ENCODE data around the gene PRDM12. TPM values are rescaled to one million over a fixed set of nuclear protein-coding genes. Genes with fewer than 3 reads are reported as not detected.
A peak's percentile ranks its signal among the peaks of the same experiment; 100 is the strongest.

PRDM12 gene
- total RNA-seq, 2 donors from 2014 or later, result not detected

DNA sequence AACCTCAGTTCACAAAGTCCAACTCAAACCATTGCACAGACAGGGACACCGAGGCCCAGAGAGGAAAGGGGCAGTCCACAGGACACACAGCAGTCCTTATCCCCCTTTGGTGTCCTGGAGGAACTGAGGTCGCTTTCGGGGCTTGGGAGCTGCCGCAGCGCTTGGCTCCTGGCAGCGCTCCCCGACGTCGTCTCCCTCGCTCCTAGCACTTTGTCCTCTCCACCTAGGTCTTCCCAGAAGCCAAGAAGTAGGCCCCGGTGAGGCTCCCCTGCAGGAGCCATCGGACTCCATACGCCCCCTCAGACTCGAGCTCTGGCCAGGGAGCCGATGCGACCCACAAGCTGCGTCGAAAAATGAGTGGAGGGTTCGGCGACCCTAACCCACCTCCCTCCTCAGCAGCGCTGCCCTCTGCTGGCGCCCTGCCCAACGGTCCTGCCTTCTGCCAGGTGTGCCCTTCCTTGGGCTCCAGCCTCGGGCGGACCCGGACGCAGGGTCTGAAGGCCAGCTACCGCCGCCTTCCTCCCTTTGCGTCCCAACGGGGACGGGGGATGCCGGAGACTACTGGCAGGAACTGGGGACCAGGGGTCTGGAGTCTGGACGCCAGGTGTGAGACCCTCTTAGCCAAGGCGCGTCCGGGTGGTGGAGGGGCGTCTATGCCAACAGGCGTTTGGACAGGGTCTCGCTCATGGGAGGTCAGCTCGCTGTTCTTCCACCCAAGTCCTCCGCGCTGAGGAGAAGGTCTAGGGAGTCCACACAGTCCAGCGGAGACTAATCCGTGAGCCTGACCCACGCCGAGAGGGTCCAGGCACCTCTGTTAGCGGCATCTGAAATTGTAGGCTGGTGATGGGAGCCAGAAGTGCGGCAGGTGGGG, 2.1 kb upstream of the PRDM12 start:
- 5 to 27% methylated on average over 3 to 49 of the region's 49 CpGs for WGBS, 2 donors

GRCh38 chr9:130662970-130663257, 1.5 kb upstream of the PRDM12 start:
- Histone ChIP-seq H3K9me3 (no peaks in the 10 kb centered on the region), H3K4me3 (no peak overlapping the region), H3K27ac (no peak overlapping the region), H3K36me3 (replicated peaks in 1 of 2; ENCODE audit: insufficient read depth in 1 of 2, low read depth in 2 of 2) (no peaks in the 10 kb centered on the region), H3K4me1 (peaks cover 68% of the 10 kb centered on the region), H3K27me3 (peaks cover 4 to 74% of the 10 kb centered on the region in 2 donors)
- ATAC-seq (no peak), DNase-seq (no peak)
- TF ChIP-seq CTCF (IDR thresholded peaks at IDR 0.05) (no peak), POLR2A (IDR thresholded peaks at IDR 0.05) (no peak)
- 6 to 10% methylated on average over 15 of the region's 15 CpGs for WGBS, 2 donors
- intact Hi-C loops (cut with DNase I), result no loop called here

More for the DNA sequence above, 2.1 kb upstream of the PRDM12 start:
- no peaks in the 10 kb centered on the region for H3K9me3 ChIP-seq
- peaks cover 4 to 71% of the 10 kb centered on the region in 2 donors for H3K27me3 ChIP-seq
- no peak for ATAC-seq
- H3K27ac ChIP-seq, result no peak overlapping the region
- TF ChIP-seq CTCF (IDR thresholded peaks at IDR 0.05), result no peak
- no peak for TF ChIP-seq POLR2A (IDR thresholded peaks at IDR 0.05)
- no peak for DNase-seq
- intact Hi-C loops (cut with DNase I), result no loop called here
- no peak overlapping the region for H3K4me3 ChIP-seq
- no peaks in the 10 kb centered on the region for H3K36me3 ChIP-seq (replicated peaks in 1 of 2; ENCODE audit: insufficient read depth in 1 of 2, low read depth in 2 of 2)
- H3K4me1 ChIP-seq, result peaks cover 68% of the 10 kb centered on the region

DNA sequence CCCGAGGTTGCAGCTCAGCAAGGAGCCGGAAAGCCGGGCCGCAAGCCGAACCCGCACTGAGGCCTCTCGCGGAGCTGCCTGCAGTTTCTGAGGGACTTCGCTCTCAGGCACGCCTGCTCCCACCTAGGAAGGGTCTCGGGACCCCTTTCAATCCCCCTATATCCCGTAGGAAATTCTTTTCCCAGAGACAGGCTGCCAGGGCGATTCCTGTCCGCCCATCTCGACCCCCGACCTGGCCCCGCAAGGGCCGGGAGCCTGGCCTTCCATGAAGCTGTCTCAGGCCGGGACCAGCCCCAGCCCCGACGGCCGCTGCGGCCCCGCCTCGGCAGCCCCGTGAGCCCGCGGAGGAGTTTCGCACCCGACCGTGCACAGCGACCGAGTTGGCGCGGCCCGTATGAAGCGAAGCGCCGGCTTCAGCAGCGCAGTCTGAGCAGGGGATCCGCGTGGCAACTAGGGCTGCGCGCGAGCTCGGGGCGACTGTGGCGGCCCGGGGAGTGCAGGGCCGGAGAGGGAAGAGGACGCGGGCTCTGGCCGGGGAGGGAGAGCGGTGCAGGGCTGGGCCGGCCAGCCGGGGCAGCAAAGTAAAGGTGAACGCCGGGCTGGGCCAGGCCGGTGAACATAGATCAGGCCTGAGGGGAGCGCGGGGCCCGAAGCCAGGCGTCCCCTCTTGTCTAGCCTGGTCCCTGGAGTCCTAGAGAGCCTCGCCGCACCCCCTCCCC, 977 bp upstream of the PRDM12 start:
- 2 to 4% methylated on average over 9 to 63 of the region's 65 CpGs for WGBS, 2 donors
- H3K27me3 ChIP-seq, result peaks cover 4 to 74% of the 10 kb centered on the region in 2 donors
- peaks cover 68% of the 10 kb centered on the region for H3K4me1 ChIP-seq
- no peak overlapping the region for H3K4me3 ChIP-seq
- no peaks in the 10 kb centered on the region for H3K9me3 ChIP-seq
- TF ChIP-seq POLR2A (IDR thresholded peaks at IDR 0.05), result no peak
- TF ChIP-seq CTCF (IDR thresholded peaks at IDR 0.05), result no peak
- no peaks in the 10 kb centered on the region for H3K36me3 ChIP-seq (replicated peaks in 1 of 2; ENCODE audit: insufficient read depth in 1 of 2, low read depth in 2 of 2)
- DNase-seq (no peak), ATAC-seq (peak; percentile 10)
- H3K27ac ChIP-seq, result no peak overlapping the region
- intact Hi-C loops (cut with DNase I), result no loop called here

DNA sequence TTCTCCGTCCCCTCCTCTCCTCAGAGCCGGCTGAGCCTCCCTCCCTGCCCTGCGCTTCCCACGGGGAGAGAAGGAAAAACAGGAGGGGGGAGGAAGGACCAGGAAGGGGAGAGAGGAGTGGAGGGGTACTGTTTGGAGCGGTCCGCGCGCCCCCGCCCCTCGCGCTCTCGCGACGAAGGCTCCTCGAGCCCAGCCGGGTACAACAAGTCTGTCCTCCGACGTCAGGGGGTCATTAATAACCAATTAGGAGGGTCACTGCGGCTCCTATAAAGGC, 480 bp upstream of the PRDM12 start:
- ATAC-seq (peak; percentile 9), DNase-seq (no peak)
- Histone ChIP-seq H3K27me3 (peaks cover 4 to 74% of the 10 kb centered on the region in 2 donors), H3K36me3 (replicated peaks in 1 of 2; ENCODE audit: insufficient read depth in 1 of 2, low read depth in 2 of 2) (no peaks in the 10 kb centered on the region), H3K9me3 (no peaks in the 10 kb centered on the region), H3K4me3 (no peak overlapping the region), H3K4me1 (peaks cover 68% of the 10 kb centered on the region), H3K27ac (no peak overlapping the region)
- no peak for TF ChIP-seq CTCF (IDR thresholded peaks at IDR 0.05)
- no peak for TF ChIP-seq POLR2A (IDR thresholded peaks at IDR 0.05)
- WGBS, 2 donors, result 1 to 3% methylated on average over 15 to 19 of the region's 19 CpGs
- intact Hi-C loops (cut with DNase I), result no loop called here
